ENCODE data around the gene GSTM1.
"Not testable (repeated sequence)": the region's sequence is repeated elsewhere in the genome, so short reads cannot be mapped to it uniquely, and the experiment has no call there.

GSTM1 gene

DNA sequence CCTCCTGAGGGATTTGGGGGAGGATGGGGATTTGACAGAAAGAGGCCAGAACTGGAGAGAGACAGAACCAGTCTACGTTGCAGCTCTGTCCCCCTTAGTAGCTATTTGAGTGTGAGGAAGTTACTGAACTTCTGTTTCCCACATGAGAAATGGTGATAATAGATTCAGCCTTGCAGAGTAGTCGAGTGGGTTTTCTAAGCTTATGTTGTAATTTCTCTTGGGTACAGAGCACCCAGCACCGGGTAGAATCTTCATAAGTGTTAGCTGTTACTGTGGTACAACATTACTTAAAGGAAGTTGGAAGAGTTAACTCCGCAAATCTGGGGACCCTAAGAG, 27.0 kb upstream of the GSTM1 start:
- not testable (repeated sequence) for DNase-seq (ENCODE audit: low read depth)

DNA sequence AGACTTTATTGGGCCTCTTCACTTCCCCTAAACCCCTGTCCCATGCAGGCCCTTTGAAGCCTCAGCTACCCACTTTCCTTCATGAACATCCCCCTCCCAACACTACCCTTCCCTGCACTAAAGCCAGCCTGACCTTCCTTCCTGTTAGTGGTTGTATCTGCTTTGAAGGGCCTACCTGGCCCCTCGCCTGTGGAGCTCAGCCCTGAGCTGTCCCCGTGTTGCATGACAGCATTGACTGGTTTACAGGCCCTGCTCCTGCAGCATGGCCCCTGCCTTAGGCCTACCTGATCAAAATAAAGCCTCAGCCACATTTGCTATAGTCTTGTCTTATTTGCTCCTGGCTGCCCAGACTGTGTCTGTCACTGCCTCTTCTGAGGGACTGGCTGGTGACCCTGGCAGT, 26.2 kb upstream of the GSTM1 start:
- no peak for DNase-seq (ENCODE audit: low read depth)

- DNase-seq (ENCODE audit: low read depth), result no peak
Measured at GRCh38 chr1:109664671-109665070, 22.9 kb upstream of the GSTM1 start.

- peak; percentile 53 for DNase-seq (ENCODE audit: low read depth)
Measured at GRCh38 chr1:109667452-109668122, 20.0 kb upstream of the GSTM1 start, which contains the start of gene GSTM2. Gene GSTM2, plus strand, starts transcription at chr1:109668057. Its CDS starts 59 bp downstream, at chr1:109668116.

GRCh38 chr1:109668123-109668775, 19.4 kb upstream of the GSTM1 start:
- DNase-seq (ENCODE audit: low read depth), result no peak

- no peak for DNase-seq (ENCODE audit: low read depth)
Measured at GRCh38 chr1:109669246-109669948, 18.2 kb upstream of the GSTM1 start.

DNA sequence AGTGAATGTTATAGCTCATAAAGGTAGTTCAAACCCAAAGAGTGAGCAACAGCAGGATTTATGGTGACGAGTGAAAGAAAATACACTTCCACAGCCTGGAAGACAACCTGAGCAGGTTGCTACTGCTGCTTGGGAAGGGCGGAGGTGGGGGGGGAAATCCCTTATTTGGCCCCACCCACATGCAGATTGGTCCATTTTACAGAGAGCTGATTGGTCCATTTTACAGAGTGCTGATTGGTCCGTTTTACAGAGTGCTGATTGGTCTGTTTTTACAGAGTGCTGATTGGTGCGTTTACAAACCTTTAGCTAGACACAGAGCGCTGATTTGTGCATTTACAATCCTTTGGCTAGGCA, 17.7 kb upstream of the GSTM1 start:
- DNase-seq (ENCODE audit: low read depth), result not testable (repeated sequence)

GRCh38 chr1:109671067-109671466, 16.6 kb upstream of the GSTM1 start:
- DNase-seq (ENCODE audit: low read depth), result no peak

- DNase-seq (ENCODE audit: low read depth), result not testable (repeated sequence)
Measured at GRCh38 chr1:109673861-109674260, 13.8 kb upstream of the GSTM1 start.

DNA sequence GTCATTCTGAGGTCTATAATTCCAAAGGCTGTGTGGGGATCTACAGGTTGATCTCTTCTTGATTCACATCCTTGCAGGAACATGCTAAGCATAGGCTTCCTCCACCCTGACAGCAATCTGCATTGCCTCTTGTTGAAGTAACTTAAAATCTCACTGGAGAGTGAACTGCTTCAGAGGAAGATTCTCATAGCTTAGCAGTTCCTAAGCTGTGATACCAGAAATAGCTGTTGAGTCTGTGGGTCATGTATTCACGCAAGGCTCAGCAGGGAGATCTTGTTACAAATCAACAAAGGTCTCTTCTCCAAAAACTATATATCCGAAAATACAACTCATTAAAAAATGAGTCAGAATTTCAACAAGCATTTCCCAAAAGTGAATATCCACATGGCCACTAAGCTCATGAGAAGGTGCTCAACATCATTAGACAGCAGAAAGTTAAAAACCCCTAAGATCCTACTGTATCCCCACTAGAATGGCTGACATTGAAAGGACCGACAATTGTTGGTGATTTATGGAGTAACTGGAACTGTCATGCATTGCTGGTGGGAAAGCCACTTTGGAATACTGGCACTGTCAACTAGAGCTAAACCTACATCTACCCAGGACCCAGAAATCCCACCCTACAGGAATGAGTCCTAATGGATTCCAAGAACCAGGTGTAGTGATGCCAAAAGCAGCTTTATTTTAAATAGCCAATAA, 10.8 kb upstream of the GSTM1 start:
- DNase-seq (ENCODE audit: low read depth), result not testable (repeated sequence)

DNA sequence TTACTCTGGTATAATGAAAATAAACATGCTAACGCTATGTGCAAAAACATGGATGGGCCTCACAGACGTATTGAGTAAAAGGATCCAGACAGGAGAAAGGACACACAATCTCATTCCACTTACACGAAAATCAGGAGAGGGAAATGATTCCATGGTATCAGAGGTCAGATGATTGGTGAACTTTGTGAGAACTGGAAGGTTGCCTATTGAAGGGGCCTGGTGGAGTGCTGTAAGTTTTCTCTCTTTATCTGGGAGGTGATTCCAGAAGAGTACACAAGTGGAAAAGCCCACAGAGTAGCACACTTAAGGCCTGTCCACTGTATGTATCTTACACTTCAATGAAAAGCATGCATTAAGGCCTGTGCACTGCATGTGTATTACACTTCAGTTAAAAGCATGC, 10.2 kb upstream of the GSTM1 start:
- no peak for DNase-seq (ENCODE audit: low read depth)

DNA sequence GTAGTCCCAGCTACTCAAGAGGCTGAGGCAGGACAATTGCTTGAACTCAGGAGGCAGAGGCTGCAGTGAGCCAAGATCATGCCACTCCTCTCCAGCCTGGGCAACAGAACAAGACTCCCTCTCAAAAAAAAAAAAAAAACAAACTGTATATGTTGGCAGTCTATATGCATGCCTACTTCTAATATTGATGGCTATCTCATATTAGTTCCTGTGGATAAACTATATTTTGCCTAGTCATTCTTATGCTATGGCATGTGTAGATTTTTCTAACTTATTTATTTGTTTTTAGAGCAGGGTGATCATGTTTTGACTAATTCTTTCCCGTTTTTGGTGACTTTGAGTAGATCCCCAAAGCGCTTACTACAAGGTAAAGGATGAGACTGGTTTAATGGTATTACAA, 9.0 kb upstream of the GSTM1 start:
- DNase-seq (ENCODE audit: low read depth), result not testable (repeated sequence)

DNA sequence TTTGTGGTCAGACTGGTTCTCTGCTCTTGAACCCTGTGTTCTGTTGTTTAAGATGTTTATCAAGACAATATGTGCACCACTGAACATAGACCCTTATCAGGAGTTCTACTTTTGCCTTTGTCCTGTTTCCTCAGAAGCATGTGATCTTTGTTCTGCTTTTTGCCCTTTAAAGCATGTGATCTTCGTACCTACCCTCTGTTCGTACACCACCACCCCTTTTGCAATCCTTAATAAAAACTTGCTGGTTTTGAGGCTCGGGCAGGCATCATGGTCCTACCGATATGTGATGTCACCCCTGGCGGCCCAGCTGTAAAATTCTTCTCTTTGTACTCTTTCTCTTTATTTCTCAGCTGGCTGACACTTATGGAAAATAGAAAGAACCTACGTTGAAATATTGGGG, 2.8 kb upstream of the GSTM1 start:
- not testable (repeated sequence) for DNase-seq (ENCODE audit: low read depth)

DNA sequence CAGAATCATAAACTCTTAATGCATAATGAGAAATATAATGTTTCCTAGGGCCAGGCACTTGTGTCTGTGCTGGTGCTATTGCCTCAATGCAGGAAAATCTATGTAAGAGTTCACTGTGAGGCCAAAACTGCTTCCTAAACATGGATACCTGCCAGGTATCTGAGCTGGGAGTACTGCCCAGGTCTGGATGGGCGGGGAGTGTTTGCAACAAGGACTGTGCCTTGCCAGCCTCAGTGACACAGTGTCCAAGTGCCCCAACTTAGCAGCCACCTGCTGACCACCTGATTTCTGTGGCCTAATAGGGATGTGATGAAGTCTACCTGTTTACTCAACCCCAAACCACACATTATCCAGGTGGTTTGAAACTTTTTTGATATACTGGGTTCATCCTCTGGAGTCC, 2.2 kb upstream of the GSTM1 start:
- DNase-seq (ENCODE audit: low read depth), result not testable (repeated sequence)

GRCh38 chr1:109685890-109686289, 1.7 kb upstream of the GSTM1 start:
- DNase-seq (ENCODE audit: low read depth), result not testable (repeated sequence)

DNA sequence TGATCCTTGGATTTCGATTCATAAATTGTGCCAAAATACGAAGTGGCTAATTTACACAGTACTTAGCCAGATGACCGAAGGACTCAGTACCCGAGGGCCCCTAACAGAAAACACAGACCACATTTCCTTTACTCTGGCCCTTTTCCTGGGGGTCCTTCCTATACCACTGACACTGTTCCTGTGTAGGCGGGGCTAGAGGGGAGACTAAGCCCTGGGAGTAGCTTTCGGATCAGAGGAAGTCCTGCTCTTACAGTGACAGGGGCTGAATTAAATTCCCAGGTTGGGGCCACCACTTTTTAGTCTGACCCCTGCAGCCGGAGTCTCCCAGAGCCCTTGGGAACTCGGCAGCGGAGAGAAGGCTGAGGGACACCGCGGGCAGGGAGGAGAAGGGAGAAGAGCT, 508 bp upstream of the GSTM1 start:
- DNase-seq (ENCODE audit: low read depth), result not testable (repeated sequence)

DNA sequence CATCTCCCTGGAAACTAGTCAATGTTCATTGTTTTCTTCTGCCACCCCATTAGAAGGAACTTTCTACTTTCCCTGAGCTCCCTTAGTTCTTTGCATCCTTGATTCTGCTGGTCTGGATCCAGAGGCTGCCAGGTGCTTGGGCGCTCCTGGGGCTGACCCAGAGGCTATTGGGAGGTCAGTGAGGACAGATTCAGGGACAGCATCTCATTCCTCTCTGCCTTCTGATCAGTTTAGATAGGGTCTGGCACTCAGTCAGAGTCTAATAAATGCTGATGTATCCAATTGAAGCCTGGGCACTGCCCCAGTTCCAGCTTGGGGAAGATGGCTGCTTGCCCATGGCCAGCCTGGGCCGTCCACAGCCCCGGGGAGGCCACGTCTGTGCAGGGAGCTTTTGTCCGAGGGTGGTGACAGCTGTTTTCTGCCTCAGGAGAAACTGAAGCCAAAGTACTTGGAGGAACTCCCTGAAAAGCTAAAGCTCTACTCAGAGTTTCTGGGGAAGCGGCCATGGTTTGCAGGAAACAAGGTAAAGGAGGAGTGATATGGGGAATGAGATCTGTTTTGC, 2.3 kb downstream of the GSTM1 start:
- DNase-seq (ENCODE audit: low read depth), result no peak

DNA sequence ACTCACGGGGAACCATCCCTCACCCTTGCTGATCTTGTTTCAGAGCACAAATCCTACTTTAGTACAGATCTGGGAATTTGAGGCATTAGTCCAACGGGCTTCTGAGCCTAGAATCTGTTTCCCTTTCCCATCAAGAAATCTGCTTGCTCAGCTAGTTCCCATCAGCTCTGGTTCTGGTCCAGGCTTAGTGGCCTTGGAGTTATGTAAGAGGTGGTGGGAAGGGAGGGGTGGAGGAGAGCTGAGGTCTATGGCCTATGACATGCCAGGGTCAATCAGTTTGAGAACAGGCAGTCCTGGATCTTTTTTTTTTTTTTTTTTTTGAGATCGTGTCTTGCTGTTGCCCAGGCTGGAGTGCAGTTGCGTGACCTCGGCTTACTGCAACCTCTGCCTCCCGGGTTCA, 4.1 kb downstream of the GSTM1 start:
- no peak for DNase-seq (ENCODE audit: low read depth)

- DNase-seq (ENCODE audit: low read depth), result not testable (repeated sequence)
Measured at GRCh38 chr1:109694400-109694799, 6.8 kb downstream of the GSTM1 start.

DNA sequence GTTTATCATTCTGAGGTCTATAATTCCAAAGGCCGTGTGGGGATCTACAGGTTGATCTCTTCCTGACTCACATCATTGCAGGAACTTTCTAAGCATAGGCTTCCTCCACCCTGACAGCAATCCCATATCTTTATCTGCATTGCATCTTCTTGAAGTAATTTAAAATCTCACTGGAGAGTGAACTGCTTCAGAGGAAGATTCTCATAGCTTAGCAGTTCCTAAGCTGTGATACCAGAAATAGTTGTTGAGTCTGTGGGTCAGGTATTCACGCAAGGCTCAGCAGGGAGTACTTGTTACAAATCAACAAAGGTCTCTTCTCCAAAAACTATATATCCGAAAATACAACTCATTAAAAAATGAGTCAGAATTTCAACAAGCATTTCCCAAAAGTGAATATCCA, 7.5 kb downstream of the GSTM1 start:
- not testable (repeated sequence) for DNase-seq (ENCODE audit: low read depth)

DNA sequence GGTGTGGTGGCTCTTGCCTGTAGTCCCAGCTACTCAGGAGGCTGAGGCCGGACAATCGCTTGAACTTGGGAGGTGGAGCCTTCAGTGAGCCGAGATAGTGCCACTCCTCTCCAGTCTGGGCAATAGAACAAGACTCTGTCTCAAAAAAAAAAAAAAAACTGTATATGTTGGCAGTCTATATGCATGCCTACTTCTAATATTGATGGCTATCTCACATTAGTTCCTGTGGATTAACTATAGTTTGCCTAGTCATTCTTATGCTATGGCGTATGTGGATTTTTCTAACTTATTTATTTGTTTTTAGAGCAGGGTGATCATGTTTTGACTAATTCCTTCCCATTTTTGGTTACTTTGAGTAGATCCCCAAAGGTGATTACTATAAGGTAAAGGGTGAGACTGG, 9.4 kb downstream of the GSTM1 start:
- no peak for DNase-seq (ENCODE audit: low read depth)

DNA sequence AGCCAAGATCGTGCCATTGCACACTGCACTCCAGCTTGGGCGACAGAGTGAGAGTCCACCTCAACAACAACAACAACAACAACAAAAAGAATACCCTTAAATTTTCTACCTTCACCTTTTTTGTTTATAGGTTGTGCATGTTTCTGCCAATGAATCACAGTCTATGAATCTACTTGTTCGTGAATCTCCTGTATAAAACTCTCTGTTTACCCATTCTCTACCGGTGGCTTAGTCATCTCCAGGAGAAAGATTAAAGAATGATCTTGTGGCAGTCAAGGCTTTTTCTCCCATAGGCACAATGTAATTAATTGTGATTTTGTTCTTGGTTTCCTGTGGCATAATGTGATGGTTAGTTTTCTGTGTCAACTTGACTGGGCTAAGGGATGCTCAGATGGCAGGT, 10.2 kb downstream of the GSTM1 start:
- DNase-seq (ENCODE audit: low read depth), result not testable (repeated sequence)

Data from stimulated activated CD8-positive, alpha-beta memory T cell treated with anti-CD3 and anti-CD28 coated beads, Interleukin-7, amount 100 ng/mL, for 24 hours (primary cell).